Body of pancreas (tissue), 4 donors: ENCODE data around the gene NELFB.

ENCODE experiments used
- POLR2A ChIP-seq, 3 donors: fragments of 450-650 bp; IDR thresholded peaks; one replicate each; pipeline ENCODE4 v1.6.1; 2016; ENCODE audit warnings: antibody characterized with exemption in 3 of 3, mild to moderate bottlenecking in 2 of 3
- TF ChIP-seq, protein P1 (sequence below), 7 experiments: fragments of 450-650 bp in 4 of 7; fragments of 200-600 bp in 3 of 7; sonication (generic) in 3 of 7; IDR thresholded peaks; one replicate each; pipeline ENCODE4 v1.5.1; 2016 to 2019; ENCODE audit warnings: antibody characterized with exemption in 7 of 7

DNA sequence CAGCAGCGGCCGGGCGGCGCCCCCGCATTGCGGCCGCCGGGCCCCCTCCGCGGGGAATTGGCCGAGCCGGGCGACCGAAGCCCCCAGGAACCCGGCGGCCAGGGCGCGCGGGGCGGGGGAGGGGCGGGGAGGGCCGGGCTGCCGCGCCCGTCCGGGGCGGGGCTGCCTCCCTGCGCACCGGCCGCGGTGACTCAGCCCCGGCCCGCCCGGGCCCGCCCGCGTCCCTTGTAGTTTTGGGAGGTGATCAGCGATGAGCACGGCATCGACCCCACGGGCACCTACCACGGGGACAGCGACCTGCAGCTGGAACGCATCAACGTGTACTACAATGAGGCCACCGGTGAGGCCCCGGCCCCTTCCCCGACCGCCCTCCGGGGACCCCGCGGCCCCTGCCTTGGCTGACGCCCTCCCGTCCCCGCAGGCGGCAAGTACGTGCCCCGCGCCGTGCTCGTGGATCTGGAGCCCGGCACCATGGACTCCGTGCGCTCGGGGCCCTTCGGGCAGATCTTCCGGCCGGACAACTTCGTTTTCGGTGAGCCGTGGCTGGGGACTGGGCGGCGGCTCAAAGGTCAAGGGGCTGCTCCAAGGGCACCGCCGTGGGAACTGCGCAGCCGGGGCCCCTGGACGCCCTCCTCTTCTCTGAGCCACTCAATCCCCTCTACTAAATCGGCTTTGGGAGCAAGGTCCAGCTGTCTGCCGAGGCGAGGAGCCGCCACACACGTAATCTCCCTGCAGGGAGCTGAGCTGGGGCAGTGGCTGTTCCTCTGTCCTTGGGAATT, 13.4 kb upstream of the NELFB start:
- TF ChIP-seq, protein P1, sequence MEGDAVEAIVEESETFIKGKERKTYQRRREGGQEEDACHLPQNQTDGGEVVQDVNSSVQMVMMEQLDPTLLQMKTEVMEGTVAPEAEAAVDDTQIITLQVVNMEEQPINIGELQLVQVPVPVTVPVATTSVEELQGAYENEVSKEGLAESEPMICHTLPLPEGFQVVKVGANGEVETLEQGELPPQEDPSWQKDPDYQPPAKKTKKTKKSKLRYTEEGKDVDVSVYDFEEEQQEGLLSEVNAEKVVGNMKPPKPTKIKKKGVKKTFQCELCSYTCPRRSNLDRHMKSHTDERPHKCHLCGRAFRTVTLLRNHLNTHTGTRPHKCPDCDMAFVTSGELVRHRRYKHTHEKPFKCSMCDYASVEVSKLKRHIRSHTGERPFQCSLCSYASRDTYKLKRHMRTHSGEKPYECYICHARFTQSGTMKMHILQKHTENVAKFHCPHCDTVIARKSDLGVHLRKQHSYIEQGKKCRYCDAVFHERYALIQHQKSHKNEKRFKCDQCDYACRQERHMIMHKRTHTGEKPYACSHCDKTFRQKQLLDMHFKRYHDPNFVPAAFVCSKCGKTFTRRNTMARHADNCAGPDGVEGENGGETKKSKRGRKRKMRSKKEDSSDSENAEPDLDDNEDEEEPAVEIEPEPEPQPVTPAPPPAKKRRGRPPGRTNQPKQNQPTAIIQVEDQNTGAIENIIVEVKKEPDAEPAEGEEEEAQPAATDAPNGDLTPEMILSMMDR (IDR thresholded peaks at IDR 0.05), result no peak
- TF ChIP-seq POLR2A (IDR thresholded peaks at IDR 0.05), result peak; percentile 47 to 75 (median 71)
